ENCODE data around the gene TGFBI.

DNA sequence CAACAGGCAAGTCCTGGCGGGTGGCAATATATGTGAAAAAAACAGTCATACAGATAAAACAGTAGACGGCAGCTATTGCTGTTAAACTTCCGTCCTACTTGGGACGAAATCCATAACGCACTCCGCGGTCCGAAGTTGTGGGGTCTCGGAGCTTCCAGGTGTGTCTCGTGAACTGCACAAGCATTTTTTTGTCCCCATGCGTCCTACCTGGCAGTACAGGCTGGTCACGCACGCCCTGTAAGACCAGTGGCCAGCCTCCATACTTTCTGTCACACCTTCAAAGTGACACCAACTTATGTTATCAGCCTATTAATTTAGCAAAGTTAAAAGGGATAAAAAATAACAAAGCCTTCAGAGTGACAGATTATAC, 51.3 kb downstream of the TGFBI start:
- TF ChIP-seq, protein P1, sequence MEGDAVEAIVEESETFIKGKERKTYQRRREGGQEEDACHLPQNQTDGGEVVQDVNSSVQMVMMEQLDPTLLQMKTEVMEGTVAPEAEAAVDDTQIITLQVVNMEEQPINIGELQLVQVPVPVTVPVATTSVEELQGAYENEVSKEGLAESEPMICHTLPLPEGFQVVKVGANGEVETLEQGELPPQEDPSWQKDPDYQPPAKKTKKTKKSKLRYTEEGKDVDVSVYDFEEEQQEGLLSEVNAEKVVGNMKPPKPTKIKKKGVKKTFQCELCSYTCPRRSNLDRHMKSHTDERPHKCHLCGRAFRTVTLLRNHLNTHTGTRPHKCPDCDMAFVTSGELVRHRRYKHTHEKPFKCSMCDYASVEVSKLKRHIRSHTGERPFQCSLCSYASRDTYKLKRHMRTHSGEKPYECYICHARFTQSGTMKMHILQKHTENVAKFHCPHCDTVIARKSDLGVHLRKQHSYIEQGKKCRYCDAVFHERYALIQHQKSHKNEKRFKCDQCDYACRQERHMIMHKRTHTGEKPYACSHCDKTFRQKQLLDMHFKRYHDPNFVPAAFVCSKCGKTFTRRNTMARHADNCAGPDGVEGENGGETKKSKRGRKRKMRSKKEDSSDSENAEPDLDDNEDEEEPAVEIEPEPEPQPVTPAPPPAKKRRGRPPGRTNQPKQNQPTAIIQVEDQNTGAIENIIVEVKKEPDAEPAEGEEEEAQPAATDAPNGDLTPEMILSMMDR (IDR thresholded peaks at IDR 0.05), result no peak
- no peak for TF ChIP-seq POLR2A (IDR thresholded peaks at IDR 0.05)

Data from thyroid gland (tissue), 4 donors.